Epidermal melanocyte (primary cell): ENCODE data around the gene SSR3.

ENCODE experiments used
- DNase-seq: peaks from one replicate; pipeline ENCODE4 v3.0.0; 2011; ENCODE audit warnings: low spot score; ENCODE audit not compliant: insufficient read length

SSR3 gene

GRCh38 chr3:156491192-156491591 is 63.7 kb downstream of the SSR3 start:
- DNase-seq = no peak
